Measurements from ENCODE around the gene TRMT6.

TRMT6 gene

GRCh38 chr20:5950271-5951031 lies at the start of gene TRMT6, which contains the start of gene MCM8:
TSS of gene TRMT6 (minus strand) at chr20:5950533. CDS start at chr20:5950405, 128 bp downstream.
TSS of gene MCM8 (plus strand) at chr20:5950652. CDS start at chr20:5952016, 1,364 bp downstream.
- ATAC-seq (ENCODE audit: low read depth) = peak; percentile 98
- DNase-seq (ENCODE audit: low spot score in 2 of 2) = peak; percentile 83 to 92
- H3K36me3 Mint-ChIP-seq = peaks cover 13% of the 10 kb centered on the region
- peak within 1 kb of the TSS; percentile 92 for H3K4me3 Mint-ChIP-seq
- peaks cover 22% of the 10 kb centered on the region for H3K4me1 Mint-ChIP-seq
- no peaks in the 10 kb centered on the region for H3K27me3 Mint-ChIP-seq
- H3K27ac Mint-ChIP-seq = peak within 1 kb of the TSS; percentile 89
- no peaks in the 10 kb centered on the region for H3K9me3 Mint-ChIP-seq

GRCh38 chr20:5999783-6000182 lies 49.5 kb upstream of the TRMT6 start:
- H3K4me1 Mint-ChIP-seq = peaks cover 10% of the 10 kb centered on the region
- no peak overlapping the region for H3K27ac Mint-ChIP-seq
- ATAC-seq (ENCODE audit: low read depth) (no peak), DNase-seq (ENCODE audit: low spot score in 2 of 2) (no peak)
- no peaks in the 10 kb centered on the region for H3K27me3 Mint-ChIP-seq
- no peak overlapping the region for H3K4me3 Mint-ChIP-seq
- peaks cover 4% of the 10 kb centered on the region for H3K36me3 Mint-ChIP-seq
- no peaks in the 10 kb centered on the region for H3K9me3 Mint-ChIP-seq

GRCh38 chr20:5996765-5997164 lies 46.4 kb upstream of the TRMT6 start:
- Mint-ChIP-seq H3K36me3 (peaks cover 7% of the 10 kb centered on the region), H3K9me3 (no peaks in the 10 kb centered on the region), H3K4me1 (peaks cover 4% of the 10 kb centered on the region), H3K4me3 (no peak overlapping the region), H3K27me3 (no peaks in the 10 kb centered on the region), H3K27ac (peak overlapping the region; percentile 25)
- ATAC-seq (ENCODE audit: low read depth) (peak; percentile 93), DNase-seq (ENCODE audit: low spot score in 2 of 2) (no peak)

- peaks cover 3% of the 10 kb centered on the region for H3K4me1 Mint-ChIP-seq
- H3K27me3 Mint-ChIP-seq = no peaks in the 10 kb centered on the region
- no peak overlapping the region for H3K4me3 Mint-ChIP-seq
- no peak for DNase-seq (ENCODE audit: low spot score in 2 of 2)
- no peak overlapping the region for H3K27ac Mint-ChIP-seq
- H3K9me3 Mint-ChIP-seq = no peaks in the 10 kb centered on the region
- peaks cover 20% of the 10 kb centered on the region for H3K36me3 Mint-ChIP-seq
- no peak for ATAC-seq (ENCODE audit: low read depth)
Measured at GRCh38 chr20:5991623-5992441, 41.5 kb upstream of the TRMT6 start.

GRCh38 chr20:5990946-5991345 lies 40.6 kb upstream of the TRMT6 start:
- Mint-ChIP-seq H3K27me3 (no peaks in the 10 kb centered on the region), H3K4me3 (no peak overlapping the region), H3K4me1 (no peaks in the 10 kb centered on the region), H3K9me3 (no peaks in the 10 kb centered on the region), H3K27ac (peak overlapping the region; percentile 78), H3K36me3 (peaks cover 20% of the 10 kb centered on the region)
- no peak for DNase-seq (ENCODE audit: low spot score in 2 of 2)
- ATAC-seq (ENCODE audit: low read depth) = no peak

GRCh38 chr20:5989539-5989938 lies 39.2 kb upstream of the TRMT6 start:
- Mint-ChIP-seq H3K4me3 (no peak overlapping the region), H3K4me1 (no peaks in the 10 kb centered on the region), H3K36me3 (peaks cover 17% of the 10 kb centered on the region), H3K27ac (no peak overlapping the region), H3K27me3 (no peaks in the 10 kb centered on the region), H3K9me3 (no peaks in the 10 kb centered on the region)
- DNase-seq (ENCODE audit: low spot score in 2 of 2) (no peak), ATAC-seq (ENCODE audit: low read depth) (no peak)

- no peak overlapping the region for H3K27ac Mint-ChIP-seq
- H3K4me1 Mint-ChIP-seq = no peaks in the 10 kb centered on the region
- no peak for ATAC-seq (ENCODE audit: low read depth)
- no peak for DNase-seq (ENCODE audit: low spot score in 2 of 2)
- no peaks in the 10 kb centered on the region for H3K9me3 Mint-ChIP-seq
- H3K36me3 Mint-ChIP-seq = peaks cover 15% of the 10 kb centered on the region
- H3K4me3 Mint-ChIP-seq = no peak overlapping the region
- H3K27me3 Mint-ChIP-seq = no peaks in the 10 kb centered on the region
Measured at GRCh38 chr20:5987383-5987782, 37.0 kb upstream of the TRMT6 start.

- Mint-ChIP-seq H3K4me1 (no peaks in the 10 kb centered on the region), H3K9me3 (no peaks in the 10 kb centered on the region), H3K27ac (no peak overlapping the region), H3K4me3 (no peak overlapping the region), H3K36me3 (peaks cover 23% of the 10 kb centered on the region), H3K27me3 (no peaks in the 10 kb centered on the region)
- DNase-seq (ENCODE audit: low spot score in 2 of 2) = no peak
- no peak for ATAC-seq (ENCODE audit: low read depth)
Measured at GRCh38 chr20:5980720-5981538, 30.6 kb upstream of the TRMT6 start.

- H3K9me3 Mint-ChIP-seq = no peaks in the 10 kb centered on the region
- no peaks in the 10 kb centered on the region for H3K4me1 Mint-ChIP-seq
- H3K27ac Mint-ChIP-seq = no peak overlapping the region
- no peaks in the 10 kb centered on the region for H3K27me3 Mint-ChIP-seq
- ATAC-seq (ENCODE audit: low read depth) (no peak), DNase-seq (ENCODE audit: low spot score in 2 of 2) (no peak)
- H3K4me3 Mint-ChIP-seq = no peak overlapping the region
- peaks cover 23% of the 10 kb centered on the region for H3K36me3 Mint-ChIP-seq
Measured at GRCh38 chr20:5979801-5980200, 29.5 kb upstream of the TRMT6 start.

GRCh38 chr20:5977975-5978374 lies 27.6 kb upstream of the TRMT6 start:
- no peak overlapping the region for H3K4me3 Mint-ChIP-seq
- no peaks in the 10 kb centered on the region for H3K27me3 Mint-ChIP-seq
- H3K27ac Mint-ChIP-seq = no peak overlapping the region
- H3K4me1 Mint-ChIP-seq = no peaks in the 10 kb centered on the region
- H3K9me3 Mint-ChIP-seq = no peaks in the 10 kb centered on the region
- DNase-seq (ENCODE audit: low spot score in 2 of 2) (no peak), ATAC-seq (ENCODE audit: low read depth) (no peak)
- H3K36me3 Mint-ChIP-seq = peaks cover 21% of the 10 kb centered on the region

- no peak overlapping the region for H3K4me3 Mint-ChIP-seq
- H3K9me3 Mint-ChIP-seq = no peaks in the 10 kb centered on the region
- DNase-seq (ENCODE audit: low spot score in 2 of 2) (no peak), ATAC-seq (ENCODE audit: low read depth) (no peak)
- no peak overlapping the region for H3K27ac Mint-ChIP-seq
- peaks cover 21% of the 10 kb centered on the region for H3K36me3 Mint-ChIP-seq
- no peaks in the 10 kb centered on the region for H3K27me3 Mint-ChIP-seq
- no peaks in the 10 kb centered on the region for H3K4me1 Mint-ChIP-seq
Measured at GRCh38 chr20:5977223-5977622, 26.9 kb upstream of the TRMT6 start.

GRCh38 chr20:5975778-5976177 lies 25.4 kb upstream of the TRMT6 start:
- no peak for DNase-seq (ENCODE audit: low spot score in 2 of 2)
- no peak overlapping the region for H3K27ac Mint-ChIP-seq
- no peak overlapping the region for H3K4me3 Mint-ChIP-seq
- H3K36me3 Mint-ChIP-seq = peaks cover 21% of the 10 kb centered on the region
- H3K27me3 Mint-ChIP-seq = no peaks in the 10 kb centered on the region
- H3K9me3 Mint-ChIP-seq = no peaks in the 10 kb centered on the region
- no peak for ATAC-seq (ENCODE audit: low read depth)
- H3K4me1 Mint-ChIP-seq = no peaks in the 10 kb centered on the region

- no peak overlapping the region for H3K27ac Mint-ChIP-seq
- peaks cover 15% of the 10 kb centered on the region for H3K36me3 Mint-ChIP-seq
- no peaks in the 10 kb centered on the region for H3K9me3 Mint-ChIP-seq
- no peak for DNase-seq (ENCODE audit: low spot score in 2 of 2)
- H3K27me3 Mint-ChIP-seq = no peaks in the 10 kb centered on the region
- no peak overlapping the region for H3K4me3 Mint-ChIP-seq
- ATAC-seq (ENCODE audit: low read depth) = no peak
- H3K4me1 Mint-ChIP-seq = no peaks in the 10 kb centered on the region
Measured at GRCh38 chr20:5974531-5974930, 24.2 kb upstream of the TRMT6 start.

- no peak for DNase-seq (ENCODE audit: low spot score in 2 of 2)
- Mint-ChIP-seq H3K36me3 (peaks cover 10% of the 10 kb centered on the region), H3K27ac (no peak overlapping the region), H3K9me3 (no peaks in the 10 kb centered on the region), H3K27me3 (no peaks in the 10 kb centered on the region), H3K4me3 (no peak overlapping the region), H3K4me1 (no peaks in the 10 kb centered on the region)
- ATAC-seq (ENCODE audit: low read depth) = no peak
Measured at GRCh38 chr20:5973971-5974370, 23.6 kb upstream of the TRMT6 start.

Measured in memory B cell (primary cell).